ENCODE data around the gene RPP25L. TPM values are rescaled to one million over a fixed set of nuclear protein-coding genes. Genes with fewer than 3 reads are reported as not detected.

The RPP25L gene
- total RNA-seq, 1 experiment from 2014 or later = 42.8 TPM

DNA sequence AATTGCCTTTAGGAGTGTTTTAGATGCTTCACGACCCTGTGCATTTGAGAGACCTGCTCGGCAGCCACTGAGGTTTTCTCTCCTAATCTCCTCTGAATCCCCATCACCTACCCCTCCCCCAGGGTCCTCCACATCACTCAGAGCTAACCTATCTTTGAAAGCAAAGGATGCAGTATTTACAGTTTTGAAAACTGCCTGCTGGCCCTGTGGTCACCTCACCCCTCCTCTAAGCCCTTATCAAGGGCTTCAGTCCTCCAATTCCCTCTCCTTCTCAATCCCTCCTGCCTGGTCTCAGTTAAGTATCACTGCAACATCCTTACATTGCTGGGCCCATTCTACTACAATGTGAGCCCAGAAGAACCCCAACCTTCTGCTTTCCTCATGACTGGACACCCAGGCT lies 4.6 kb downstream of the RPP25L start:
- ChIA-PET CTCF (interaction anchor here (0.6 to 5.1 kb wide), 5 partner anchors 15 to 745 kb away, joined by 3 to 42 read pairs (median 10); no protein-coding TSS in a partner anchor), POLR2A (interaction anchor here (0.6 to 0.7 kb wide), 2 partner anchors 37 to 559 kb away, joined by 3 to 4 read pairs; no protein-coding TSS in a partner anchor)
- no peak for DNase-seq (ENCODE audit: unreplicated experiment)
- TF ChIP-seq CTCF (IDR thresholded peaks at IDR 0.05; ENCODE audit: unreplicated experiment) = no peak
- intact Hi-C loops (cut with micrococcal nuclease) = loop anchor here (10.0 kb wide), 1 partner anchor 353 kb away; no protein-coding TSS in a partner anchor
- no peak overlapping the region for H3K27ac Mint-ChIP-seq (ENCODE audit: low read depth, unreplicated experiment)
- BruUV-seq (replicated peaks) = no TSS peak
- H3K27me3 Mint-ChIP-seq (ENCODE audit: insufficient read depth, unreplicated experiment) = no peaks in the 10 kb centered on the region
- H3K36me3 Mint-ChIP-seq (ENCODE audit: insufficient read depth, unreplicated experiment) = peaks cover 6% of the 10 kb centered on the region
- no peaks in the 10 kb centered on the region for H3K9me3 Mint-ChIP-seq (ENCODE audit: unreplicated experiment)
- no peak overlapping the region for H3K4me3 Mint-ChIP-seq (ENCODE audit: unreplicated experiment)
- peaks cover 5% of the 10 kb centered on the region for H3K4me1 Mint-ChIP-seq (ENCODE audit: insufficient read depth, unreplicated experiment)

DNA sequence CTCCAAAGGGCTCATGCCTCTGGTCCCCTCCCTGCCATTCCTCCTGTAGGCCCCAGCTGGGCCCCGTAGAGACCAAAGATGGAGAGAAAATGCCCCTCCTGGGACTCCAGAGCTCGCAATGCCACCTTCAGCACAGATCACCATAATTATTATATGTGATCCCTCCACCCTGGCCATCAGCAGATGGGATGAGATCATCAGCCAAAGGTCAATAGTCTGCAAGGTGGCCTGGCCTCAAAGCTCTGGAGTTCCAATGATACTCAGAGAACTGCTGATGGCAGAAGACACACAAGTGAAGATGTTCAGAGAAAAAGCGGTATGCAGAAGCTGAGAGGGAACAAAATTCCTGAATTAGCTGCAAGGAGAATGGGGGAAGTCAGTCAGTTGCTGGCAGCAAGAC lies 5.0 kb downstream of the RPP25L start:
- Mint-ChIP-seq H3K9me3 (ENCODE audit: unreplicated experiment) (no peaks in the 10 kb centered on the region), H3K36me3 (ENCODE audit: insufficient read depth, unreplicated experiment) (peaks cover 6% of the 10 kb centered on the region), H3K27ac (ENCODE audit: low read depth, unreplicated experiment) (no peak overlapping the region), H3K4me3 (ENCODE audit: unreplicated experiment) (no peak overlapping the region), H3K4me1 (ENCODE audit: insufficient read depth, unreplicated experiment) (peaks cover 5% of the 10 kb centered on the region), H3K27me3 (ENCODE audit: insufficient read depth, unreplicated experiment) (no peaks in the 10 kb centered on the region)
- ChIA-PET CTCF (interaction anchor here (0.6 to 5.1 kb wide), 6 partner anchors 15 to 894 kb away, joined by 3 to 42 read pairs (median 6); no protein-coding TSS in a partner anchor), POLR2A (interaction anchor here (0.5 to 0.6 kb wide), 3 partner anchors 276 to 1157 kb away, joined by 3 read pairs; no protein-coding TSS in a partner anchor)
- intact Hi-C loops (cut with micrococcal nuclease) = loop anchor here (10.0 kb wide), 1 partner anchor 352 kb away; no protein-coding TSS in a partner anchor
- TF ChIP-seq CTCF (IDR thresholded peaks at IDR 0.05; ENCODE audit: unreplicated experiment) = no peak
- BruUV-seq (replicated peaks) = no TSS peak
- DNase-seq (ENCODE audit: unreplicated experiment) = no peak

- Mint-ChIP-seq H3K4me1 (ENCODE audit: insufficient read depth, unreplicated experiment) (peaks cover 1% of the 10 kb centered on the region), H3K27ac (ENCODE audit: low read depth, unreplicated experiment) (no peak overlapping the region), H3K27me3 (ENCODE audit: insufficient read depth, unreplicated experiment) (no peaks in the 10 kb centered on the region), H3K36me3 (ENCODE audit: insufficient read depth, unreplicated experiment) (peaks cover under 1% of the 10 kb centered on the region), H3K4me3 (ENCODE audit: unreplicated experiment) (no peak overlapping the region), H3K9me3 (ENCODE audit: unreplicated experiment) (no peaks in the 10 kb centered on the region)
- TF ChIP-seq CTCF (IDR thresholded peaks at IDR 0.05; ENCODE audit: unreplicated experiment) = no peak
- no TSS peak for BruUV-seq (replicated peaks)
- ChIA-PET CTCF (interaction anchor here (0.6 to 5.1 kb wide), 11 partner anchors 10 to 893 kb away, joined by 3 to 42 read pairs (median 4); no protein-coding TSS in a partner anchor), POLR2A (no interaction called here)
- DNase-seq (ENCODE audit: unreplicated experiment) = no peak
- intact Hi-C loops (cut with micrococcal nuclease) = loop anchor here (10.0 kb wide), 1 partner anchor 351 kb away; no protein-coding TSS in a partner anchor
These were observed 5.7 kb downstream of the RPP25L start for GRCh38 chr9:34606190-34606589.

- Mint-ChIP-seq H3K27ac (ENCODE audit: low read depth, unreplicated experiment) (no peak overlapping the region), H3K27me3 (ENCODE audit: insufficient read depth, unreplicated experiment) (no peaks in the 10 kb centered on the region), H3K4me1 (ENCODE audit: insufficient read depth, unreplicated experiment) (peaks cover 9% of the 10 kb centered on the region), H3K4me3 (ENCODE audit: unreplicated experiment) (no peak overlapping the region), H3K9me3 (ENCODE audit: unreplicated experiment) (no peaks in the 10 kb centered on the region), H3K36me3 (ENCODE audit: insufficient read depth, unreplicated experiment) (no peaks in the 10 kb centered on the region)
- peak; percentile 82 for DNase-seq (ENCODE audit: unreplicated experiment)
- intact Hi-C loops (cut with micrococcal nuclease) = loop anchor here (1.0 to 10.0 kb wide), 3 partner anchors 55 to 349 kb away; no protein-coding TSS in a partner anchor
- BruUV-seq (replicated peaks) = no TSS peak
- peak; percentile 77 for TF ChIP-seq CTCF (IDR thresholded peaks at IDR 0.05; ENCODE audit: unreplicated experiment)
- CTCF ChIA-PET = interaction anchor here (0.6 to 5.1 kb wide), 51 partner anchors 9 to 1636 kb away, joined by 3 to 42 read pairs (median 4); partner anchors contain the start of genes DCTN3, MYORG and SIGMAR1
- POLR2A ChIA-PET = interaction anchor here (1.0 kb wide), 2 partner anchors 31 to 271 kb away, joined by 3 read pairs; no protein-coding TSS in a partner anchor
These were observed 8.2 kb downstream of the RPP25L start for GRCh38 chr9:34603610-34604231.
